ENCODE measurements around the gene GCN1.

The GCN1 gene

DNA sequence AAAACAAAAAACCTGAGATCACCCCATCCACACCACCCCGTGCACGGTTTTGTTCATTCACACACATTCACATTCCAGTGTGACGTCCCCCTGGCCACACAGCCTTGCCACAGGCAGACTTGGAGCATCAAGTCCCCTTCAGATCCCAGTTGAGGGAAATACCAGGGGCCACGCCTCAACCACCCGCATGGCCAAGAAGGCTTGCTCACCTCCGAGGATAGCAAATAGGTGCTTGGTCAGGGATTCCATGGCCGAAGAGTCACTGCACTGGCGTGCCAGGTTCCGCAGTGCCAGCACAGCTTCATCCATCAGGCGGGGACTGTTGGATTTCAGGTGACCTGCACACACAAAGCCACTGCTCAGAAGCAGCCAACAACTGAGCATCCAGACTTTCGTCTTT lies 19.0 kb downstream of the GCN1 start:
- DNase-seq (ENCODE audit: low spot score), result no peak

DNA sequence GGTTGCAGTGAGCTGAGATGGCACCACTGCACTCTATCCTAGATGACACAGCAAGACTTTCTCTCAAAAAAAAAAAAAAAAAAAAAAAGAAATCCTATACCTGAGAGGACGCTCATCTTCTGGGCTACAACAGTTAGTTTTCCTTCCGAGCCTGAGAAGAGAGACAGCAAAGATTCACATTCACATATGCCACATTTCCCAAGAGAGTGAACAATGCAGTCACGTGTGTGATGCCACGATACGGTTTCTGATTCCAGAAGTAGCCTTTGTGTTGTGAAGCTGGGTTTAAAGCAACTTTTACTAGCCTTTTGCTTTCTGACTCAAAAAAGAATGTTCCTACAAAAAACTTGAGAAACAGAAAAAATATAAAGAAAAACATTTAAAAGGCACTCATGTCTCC lies 19.5 kb downstream of the GCN1 start:
- DNase-seq (ENCODE audit: low spot score), result no peak

- DNase-seq (ENCODE audit: low spot score), result no peak
Measured at GRCh38 chr12:120172053-120172452, 22.5 kb downstream of the GCN1 start.

DNA sequence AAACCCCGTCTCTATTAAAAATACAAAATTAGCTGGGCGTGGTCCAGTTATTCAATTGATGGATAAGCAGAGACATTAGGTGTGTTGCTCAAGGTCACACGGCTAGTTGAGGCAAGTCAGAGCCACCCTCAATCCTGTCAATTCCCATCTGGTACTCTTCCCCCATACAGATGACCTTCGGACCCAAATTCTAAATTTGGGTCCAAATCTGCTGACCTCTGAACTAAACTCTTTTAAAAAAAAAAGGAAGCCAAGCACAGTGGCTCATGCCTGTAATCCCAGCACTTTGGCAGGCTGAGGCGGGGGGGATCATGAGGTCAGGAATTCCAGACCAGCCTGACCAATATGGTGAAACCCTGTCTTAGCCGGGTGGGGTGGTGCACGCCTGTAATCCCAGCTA lies 23.9 kb downstream of the GCN1 start:
- DNase-seq (ENCODE audit: low spot score), result no peak

DNA sequence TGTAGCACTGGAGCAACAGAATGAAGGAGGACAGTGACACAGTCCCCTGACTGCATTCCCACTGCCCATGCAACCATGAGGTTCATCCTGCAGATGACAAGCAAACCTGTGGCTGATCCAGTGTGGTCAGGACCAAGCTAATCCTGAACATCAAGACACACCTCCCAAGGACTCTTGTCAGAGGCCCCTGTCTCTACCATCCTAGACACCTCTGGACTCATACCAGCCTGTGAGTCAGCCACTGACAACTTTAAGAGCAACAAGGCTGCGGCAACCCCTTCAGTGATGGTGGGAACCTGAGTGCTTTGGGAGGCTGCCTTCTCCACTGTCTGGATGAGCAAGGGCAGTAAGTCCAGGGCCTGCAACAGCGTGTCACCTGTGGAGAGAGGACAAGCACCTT lies 24.6 kb downstream of the GCN1 start:
- DNase-seq (ENCODE audit: low spot score), result no peak

DNA sequence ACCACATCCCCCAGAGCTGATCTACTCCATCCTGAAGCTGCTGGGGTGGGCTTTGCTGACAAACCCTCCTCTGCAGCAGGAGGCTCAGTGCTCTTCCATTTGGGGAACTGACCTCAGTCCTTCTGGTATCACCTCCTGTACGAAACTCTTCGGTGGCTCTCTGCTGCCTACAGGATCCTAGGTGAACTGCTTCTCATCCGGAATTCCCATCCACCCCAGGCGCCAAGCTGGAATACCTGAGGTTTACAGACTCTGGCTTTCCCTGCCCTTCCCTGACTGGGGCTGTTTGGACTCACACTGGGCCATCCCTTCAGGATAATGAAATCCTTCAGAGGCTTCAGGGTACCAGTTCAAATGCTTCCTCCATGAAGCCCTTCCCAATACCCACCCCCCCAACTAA lies 26.2 kb downstream of the GCN1 start:
- no peak for DNase-seq (ENCODE audit: low spot score)

- no peak for DNase-seq (ENCODE audit: low spot score)
Measured at GRCh38 chr12:120167529-120168095, 26.9 kb downstream of the GCN1 start.

GRCh38 chr12:120164293-120164692 lies 30.2 kb downstream of the GCN1 start:
- no peak for DNase-seq (ENCODE audit: low spot score)

DNA sequence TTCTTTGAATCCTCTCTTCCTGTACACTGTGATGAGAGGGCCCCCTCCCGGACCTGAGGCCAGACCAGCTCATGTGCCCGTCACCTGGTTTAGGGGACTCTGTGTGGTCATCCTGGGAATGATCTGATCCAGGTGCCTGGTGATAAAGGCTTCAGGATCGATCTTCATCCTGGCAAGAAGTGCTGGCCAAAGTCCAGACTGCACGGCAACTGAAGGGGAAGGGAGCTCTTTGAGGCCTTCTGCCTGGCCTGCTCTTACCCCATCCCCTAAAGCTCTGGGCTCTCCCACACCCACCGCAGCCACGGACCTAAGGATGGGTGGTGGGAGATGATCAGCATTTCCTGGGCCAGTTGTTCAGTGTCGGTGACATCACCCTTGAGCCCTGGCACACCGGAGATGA lies 31.8 kb downstream of the GCN1 start:
- no peak for DNase-seq (ENCODE audit: low spot score)

- DNase-seq (ENCODE audit: low spot score), result no peak
Measured at GRCh38 chr12:120161852-120162251, 32.7 kb downstream of the GCN1 start.

- no peak for DNase-seq (ENCODE audit: low spot score)
Measured at GRCh38 chr12:120159509-120160237, 34.8 kb downstream of the GCN1 start.

GRCh38 chr12:120158351-120158750 lies 36.2 kb downstream of the GCN1 start:
- no peak for DNase-seq (ENCODE audit: low spot score)

DNA sequence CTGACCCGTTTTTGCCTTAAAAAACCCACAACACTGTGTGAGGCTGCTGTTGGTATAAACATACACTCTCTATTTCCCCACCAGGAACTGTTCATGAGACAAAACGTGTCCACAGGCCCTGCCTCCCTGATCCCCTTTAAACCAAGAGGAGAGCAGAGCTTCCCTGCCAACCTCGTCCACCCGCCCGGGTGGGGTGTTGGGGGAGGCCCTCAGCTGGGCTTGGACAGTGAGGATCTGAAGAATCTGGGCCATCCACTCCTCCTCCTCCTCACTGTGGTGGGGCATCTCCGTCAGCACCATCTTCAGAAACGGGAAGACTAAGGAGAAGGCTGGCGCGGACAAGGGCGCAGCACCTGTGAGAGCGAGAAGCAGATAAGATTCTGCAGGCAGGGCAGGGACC lies 36.8 kb downstream of the GCN1 start:
- no peak for DNase-seq (ENCODE audit: low spot score)

DNA sequence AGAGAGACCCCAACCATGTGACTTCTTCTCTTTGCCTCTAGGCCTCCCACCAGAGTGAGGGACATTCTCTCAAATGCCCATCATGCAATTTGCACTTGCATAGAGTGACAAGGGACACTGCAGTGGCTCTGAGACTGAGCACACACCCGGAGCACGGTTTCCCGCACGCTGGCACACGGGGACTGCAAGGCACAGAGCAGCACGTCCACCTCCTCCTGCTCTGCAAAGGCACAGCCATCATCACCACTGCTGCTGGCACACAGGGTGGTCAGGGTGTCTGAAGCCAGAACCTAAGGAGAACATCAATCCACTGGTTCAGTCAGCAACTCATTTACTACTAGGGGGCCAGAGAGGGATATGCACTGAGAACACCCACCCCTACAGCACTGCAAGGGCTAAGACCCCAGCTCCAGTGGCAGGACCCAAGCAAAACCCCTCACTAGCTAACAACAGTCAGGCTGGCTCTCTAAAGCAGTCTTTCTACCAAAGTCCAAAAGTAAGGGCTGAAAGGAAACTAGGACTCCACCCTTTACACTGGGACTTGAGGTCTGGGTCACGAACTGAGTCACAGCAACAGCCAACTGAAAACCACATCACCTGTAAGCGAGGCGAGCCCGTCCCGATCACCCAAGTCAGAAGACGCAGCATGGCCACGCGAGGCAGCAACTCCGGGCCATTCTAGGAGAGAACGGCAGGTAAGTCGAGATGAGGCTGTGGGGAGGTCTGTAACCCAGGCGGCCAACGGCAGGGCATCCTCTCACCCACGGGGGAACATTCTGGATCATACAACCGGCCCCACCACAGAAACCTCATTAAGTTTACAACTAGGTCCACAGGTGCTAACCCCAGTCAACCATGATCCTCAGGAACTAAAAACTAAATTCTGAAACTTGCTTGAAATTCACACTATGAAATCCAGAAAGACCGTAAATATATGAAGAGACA lies 37.9 kb downstream of the GCN1 start:
- DNase-seq (ENCODE audit: low spot score), result no peak

- no peak for DNase-seq (ENCODE audit: low spot score)
Measured at GRCh38 chr12:120155072-120155471, 39.4 kb downstream of the GCN1 start.

GRCh38 chr12:120150919-120151525 lies 43.5 kb downstream of the GCN1 start:
- no peak for DNase-seq (ENCODE audit: low spot score)

- no peak for DNase-seq (ENCODE audit: low spot score)
Measured at GRCh38 chr12:120148011-120148410, 46.5 kb downstream of the GCN1 start.

DNA sequence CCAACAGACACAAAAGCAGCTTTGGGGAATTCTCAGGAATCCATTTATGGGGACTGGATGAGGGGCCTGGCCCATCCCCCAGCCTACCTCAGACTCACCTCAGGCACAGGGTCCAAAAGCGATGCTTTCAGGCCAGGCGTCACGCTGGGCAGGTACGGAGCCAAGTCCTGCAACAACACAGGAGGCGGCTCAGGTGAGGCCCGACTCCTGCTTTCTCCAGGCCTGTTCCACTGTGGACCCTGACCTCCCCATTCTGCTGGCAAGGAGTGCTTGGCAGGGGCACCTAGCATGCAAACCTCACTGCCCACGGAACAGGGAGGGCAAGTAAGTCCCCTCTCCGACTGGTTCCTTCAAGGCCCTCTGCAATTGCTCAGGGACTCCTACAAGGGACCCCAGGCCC lies 49.4 kb downstream of the GCN1 start:
- DNase-seq (ENCODE audit: low spot score), result no peak

DNA sequence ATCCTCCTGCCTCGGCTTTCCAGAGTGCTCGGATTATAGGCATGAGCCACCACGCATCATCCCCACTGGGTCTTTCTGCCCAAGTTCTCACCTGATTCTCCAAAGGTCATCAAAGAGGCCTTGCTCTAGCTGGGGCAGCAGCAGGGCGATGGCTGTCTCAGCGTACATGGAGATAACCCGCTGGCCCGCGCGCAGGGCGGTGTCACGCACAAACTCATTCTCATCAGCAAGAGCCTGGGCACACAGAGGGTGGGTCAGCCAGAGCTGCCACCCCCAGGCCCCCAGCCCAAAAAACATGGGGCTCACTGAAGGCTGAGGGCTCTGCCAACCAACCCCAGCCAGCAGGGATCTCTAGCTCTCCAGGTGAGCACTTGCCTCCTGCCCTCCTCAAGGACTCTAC lies 50.3 kb downstream of the GCN1 start:
- DNase-seq (ENCODE audit: low spot score), result no peak

- DNase-seq (ENCODE audit: low spot score), result no peak
Measured at GRCh38 chr12:120142231-120142877, 52.2 kb downstream of the GCN1 start.

DNA sequence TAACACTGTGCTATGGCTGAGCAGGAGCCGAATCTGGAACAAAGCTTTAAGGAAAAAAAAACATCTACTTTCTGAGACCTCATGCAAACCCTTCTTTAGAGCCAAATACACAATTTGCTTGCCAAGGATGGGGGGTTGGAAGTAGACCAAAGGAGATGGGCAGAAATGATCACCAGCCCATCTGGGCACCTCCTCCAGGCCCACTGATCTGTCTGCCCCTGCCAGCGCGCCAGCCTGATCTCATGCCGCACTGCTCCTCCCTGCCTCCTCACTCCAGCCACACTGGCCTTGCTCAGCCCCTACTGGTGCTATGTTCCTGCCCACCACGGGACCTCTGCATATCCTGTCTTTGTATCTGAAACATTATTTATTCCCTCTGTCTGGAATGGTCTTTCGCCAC lies 53.2 kb downstream of the GCN1 start:
- DNase-seq (ENCODE audit: low spot score), result no peak

DNA sequence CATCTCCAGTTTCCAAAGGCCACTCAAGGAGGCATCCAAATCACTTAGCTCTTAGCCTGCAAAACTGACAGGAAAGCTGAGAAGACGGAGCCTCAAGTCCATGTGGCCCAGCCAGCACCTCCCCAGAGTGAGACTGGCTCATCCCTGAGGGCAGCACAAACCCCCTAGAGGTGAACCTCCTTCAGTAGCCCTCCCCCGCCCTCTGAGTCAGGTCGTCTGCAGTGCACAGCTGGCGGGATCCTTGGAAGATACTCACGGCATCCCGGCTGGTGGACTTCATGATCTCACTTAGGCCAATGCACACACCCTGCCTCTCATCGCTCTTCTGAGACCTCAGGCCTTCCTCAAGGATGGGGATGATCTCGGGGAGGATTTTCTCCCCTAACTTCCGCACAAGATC lies 53.9 kb downstream of the GCN1 start:
- no peak for DNase-seq (ENCODE audit: low spot score)

Data from hepatic stellate cell (primary cell).